Thyroid gland (tissue), 4 donors: Measurements from ENCODE around the gene TPPP2.

Experiments used
- POLR2A ChIP-seq, 2 donors: fragments of 450-650 bp; IDR thresholded peaks; one replicate each; pipeline ENCODE4 v1.6.1; 2017; ENCODE audit warnings: antibody characterized with exemption in 2 of 2, mild to moderate bottlenecking in 2 of 2, moderate library complexity in 1 of 2
- TF ChIP-seq, protein P1 (sequence below), 6 experiments: fragments of 200-600 bp in 3 of 6; fragments of 450-650 bp in 3 of 6; sonication (generic) in 3 of 6; IDR thresholded peaks; one replicate each; pipeline ENCODE4 v1.5.1; 2016 to 2019; ENCODE audit warnings: antibody characterized with exemption in 6 of 6, mild to moderate bottlenecking in 2 of 6, inconsistent platforms in 1 of 6, moderate library complexity in 1 of 6

DNA sequence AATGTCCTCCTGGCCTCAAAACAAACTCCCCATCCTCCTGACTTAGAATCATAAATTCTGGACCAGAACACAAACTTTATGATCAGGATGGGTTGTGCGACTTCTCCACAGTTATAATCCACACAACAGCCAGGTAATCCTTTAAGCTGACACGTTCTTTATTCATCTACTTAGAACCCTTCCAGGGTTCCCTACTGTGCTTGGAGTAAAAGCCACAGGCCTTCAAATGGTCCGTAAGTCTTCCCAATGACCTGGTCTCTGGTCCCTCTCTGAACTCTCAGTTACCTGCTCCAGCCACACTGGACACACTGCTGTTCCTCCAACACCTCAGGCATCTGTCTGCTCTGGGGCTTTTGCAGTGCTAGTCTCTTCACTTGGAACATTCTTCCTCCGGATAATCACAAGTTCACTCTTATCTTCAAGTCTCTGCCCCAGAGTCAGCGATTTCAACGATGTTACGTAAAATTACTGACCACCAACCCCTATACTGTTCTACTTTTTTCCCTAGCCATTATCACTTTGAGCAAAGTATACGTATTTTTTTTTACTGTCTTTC, 10.4 kb downstream of the TPPP2 start:
- TF ChIP-seq, protein P1, sequence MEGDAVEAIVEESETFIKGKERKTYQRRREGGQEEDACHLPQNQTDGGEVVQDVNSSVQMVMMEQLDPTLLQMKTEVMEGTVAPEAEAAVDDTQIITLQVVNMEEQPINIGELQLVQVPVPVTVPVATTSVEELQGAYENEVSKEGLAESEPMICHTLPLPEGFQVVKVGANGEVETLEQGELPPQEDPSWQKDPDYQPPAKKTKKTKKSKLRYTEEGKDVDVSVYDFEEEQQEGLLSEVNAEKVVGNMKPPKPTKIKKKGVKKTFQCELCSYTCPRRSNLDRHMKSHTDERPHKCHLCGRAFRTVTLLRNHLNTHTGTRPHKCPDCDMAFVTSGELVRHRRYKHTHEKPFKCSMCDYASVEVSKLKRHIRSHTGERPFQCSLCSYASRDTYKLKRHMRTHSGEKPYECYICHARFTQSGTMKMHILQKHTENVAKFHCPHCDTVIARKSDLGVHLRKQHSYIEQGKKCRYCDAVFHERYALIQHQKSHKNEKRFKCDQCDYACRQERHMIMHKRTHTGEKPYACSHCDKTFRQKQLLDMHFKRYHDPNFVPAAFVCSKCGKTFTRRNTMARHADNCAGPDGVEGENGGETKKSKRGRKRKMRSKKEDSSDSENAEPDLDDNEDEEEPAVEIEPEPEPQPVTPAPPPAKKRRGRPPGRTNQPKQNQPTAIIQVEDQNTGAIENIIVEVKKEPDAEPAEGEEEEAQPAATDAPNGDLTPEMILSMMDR (IDR thresholded peaks at IDR 0.05), result no peak
- no peak for TF ChIP-seq POLR2A (IDR thresholded peaks at IDR 0.05)
